ENCODE measurements around the gene BNIP5.

BNIP5 gene

GRCh38 chr6:36297051-36297450 lies 39.6 kb downstream of the BNIP5 start:
- TF ChIP-seq, protein P1, sequence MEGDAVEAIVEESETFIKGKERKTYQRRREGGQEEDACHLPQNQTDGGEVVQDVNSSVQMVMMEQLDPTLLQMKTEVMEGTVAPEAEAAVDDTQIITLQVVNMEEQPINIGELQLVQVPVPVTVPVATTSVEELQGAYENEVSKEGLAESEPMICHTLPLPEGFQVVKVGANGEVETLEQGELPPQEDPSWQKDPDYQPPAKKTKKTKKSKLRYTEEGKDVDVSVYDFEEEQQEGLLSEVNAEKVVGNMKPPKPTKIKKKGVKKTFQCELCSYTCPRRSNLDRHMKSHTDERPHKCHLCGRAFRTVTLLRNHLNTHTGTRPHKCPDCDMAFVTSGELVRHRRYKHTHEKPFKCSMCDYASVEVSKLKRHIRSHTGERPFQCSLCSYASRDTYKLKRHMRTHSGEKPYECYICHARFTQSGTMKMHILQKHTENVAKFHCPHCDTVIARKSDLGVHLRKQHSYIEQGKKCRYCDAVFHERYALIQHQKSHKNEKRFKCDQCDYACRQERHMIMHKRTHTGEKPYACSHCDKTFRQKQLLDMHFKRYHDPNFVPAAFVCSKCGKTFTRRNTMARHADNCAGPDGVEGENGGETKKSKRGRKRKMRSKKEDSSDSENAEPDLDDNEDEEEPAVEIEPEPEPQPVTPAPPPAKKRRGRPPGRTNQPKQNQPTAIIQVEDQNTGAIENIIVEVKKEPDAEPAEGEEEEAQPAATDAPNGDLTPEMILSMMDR (IDR thresholded peaks at IDR 0.05; ENCODE audit: extremely low read depth, insufficient read depth, missing control alignments): no peak
- in situ Hi-C loops (cut with MboI; ENCODE audit: low pct_unique_long_range_greater_than_20kb, low sequenced_read_pairs, unreplicated experiment): loop anchor here (10.0 kb wide), 1 partner anchor 58 kb away; no protein-coding TSS in a partner anchor
- DNase-seq (ENCODE audit: low spot score): no peak

- in situ Hi-C loops (cut with MboI; ENCODE audit: low pct_unique_long_range_greater_than_20kb, low sequenced_read_pairs, unreplicated experiment): loop anchor here (10.0 kb wide), 1 partner anchor 59 kb away; no protein-coding TSS in a partner anchor
- DNase-seq (ENCODE audit: low spot score): no peak
- TF ChIP-seq, protein P1 (IDR thresholded peaks at IDR 0.05; ENCODE audit: extremely low read depth, insufficient read depth, missing control alignments): no peak
Observed at GRCh38 chr6:36296240-36296639, 40.4 kb downstream of the BNIP5 start.

- in situ Hi-C loops (cut with MboI; ENCODE audit: low pct_unique_long_range_greater_than_20kb, low sequenced_read_pairs, unreplicated experiment): loop anchor here (10.0 kb wide), 1 partner anchor 63 kb away; no protein-coding TSS in a partner anchor
- no peak for DNase-seq (ENCODE audit: low spot score)
- TF ChIP-seq, protein P1 (IDR thresholded peaks at IDR 0.05; ENCODE audit: extremely low read depth, insufficient read depth, missing control alignments): no peak
Observed at GRCh38 chr6:36292170-36292569, 44.5 kb downstream of the BNIP5 start.

GRCh38 chr6:36290668-36291620 lies 45.7 kb downstream of the BNIP5 start:
- in situ Hi-C loops (cut with MboI; ENCODE audit: low pct_unique_long_range_greater_than_20kb, low sequenced_read_pairs, unreplicated experiment): loop anchor here (10.0 kb wide), 1 partner anchor 64 kb away; no protein-coding TSS in a partner anchor
- DNase-seq (ENCODE audit: low spot score): no peak
- TF ChIP-seq, protein P1 (IDR thresholded peaks at IDR 0.05; ENCODE audit: extremely low read depth, insufficient read depth, missing control alignments): no peak

DNA sequence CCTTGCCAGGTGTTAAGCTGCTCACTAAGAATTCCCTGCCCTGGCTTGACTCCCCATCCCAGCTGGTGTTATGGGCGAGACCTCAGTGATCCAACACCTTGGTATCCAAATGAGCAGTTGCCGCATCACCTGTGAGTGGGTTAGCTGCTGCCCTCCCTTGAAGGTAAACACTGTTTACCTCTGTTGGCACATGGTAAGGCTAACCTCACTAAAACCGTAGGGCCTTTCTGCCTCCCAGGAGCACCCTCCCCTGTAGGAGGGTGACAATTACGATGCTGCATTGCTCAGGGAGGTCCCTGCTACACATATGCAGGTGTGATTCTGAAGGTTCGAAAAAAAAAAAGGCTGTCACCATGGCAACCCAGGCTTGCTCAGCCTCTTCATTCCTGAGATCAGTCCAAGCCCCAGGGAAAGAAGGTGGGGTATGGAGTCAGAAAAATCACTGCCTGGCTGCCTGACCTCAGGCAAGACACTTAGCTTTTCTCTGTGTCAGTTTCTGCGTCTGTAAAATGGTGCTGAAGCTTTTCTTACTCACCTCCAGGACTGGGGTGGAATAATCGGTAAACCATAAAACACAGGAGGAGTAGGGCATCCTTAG lies 47.3 kb downstream of the BNIP5 start:
- in situ Hi-C loops (cut with MboI; ENCODE audit: low pct_unique_long_range_greater_than_20kb, low sequenced_read_pairs, unreplicated experiment): no loop called here
- DNase-seq (ENCODE audit: low spot score): no peak
- TF ChIP-seq, protein P1 (IDR thresholded peaks at IDR 0.05; ENCODE audit: extremely low read depth, insufficient read depth, missing control alignments): no peak

DNA sequence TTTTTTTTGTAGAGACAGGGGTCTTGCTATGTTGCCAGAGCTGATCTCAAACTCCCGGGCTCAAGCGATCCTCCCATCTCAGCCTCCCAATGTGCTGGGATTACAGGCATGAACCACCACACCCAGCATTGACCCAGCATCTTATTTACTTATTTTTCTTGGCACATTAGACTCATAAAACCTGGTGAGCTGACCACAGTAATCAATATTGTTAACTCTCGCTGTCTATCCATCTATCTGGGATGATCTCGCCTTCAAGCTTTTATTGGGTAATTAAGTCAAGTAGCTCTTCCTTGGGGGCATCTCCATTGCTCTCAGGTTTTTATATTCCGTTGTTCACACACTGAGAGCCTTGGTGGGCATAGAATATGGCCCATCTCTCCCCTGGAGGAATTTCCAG lies 49.8 kb downstream of the BNIP5 start:
- DNase-seq (ENCODE audit: low spot score): no peak
- TF ChIP-seq, protein P1 (IDR thresholded peaks at IDR 0.05; ENCODE audit: extremely low read depth, insufficient read depth, missing control alignments): no peak
- in situ Hi-C loops (cut with MboI; ENCODE audit: low pct_unique_long_range_greater_than_20kb, low sequenced_read_pairs, unreplicated experiment): no loop called here
